PC-3 (cell line): Measurements from ENCODE around the gene CHRM5. TPM values are rescaled to one million over a fixed set of nuclear protein-coding genes. Genes with fewer than 3 reads are reported as not detected.

Experiments used
- ATAC-seq: fragments of 200-7000 bp; cut with Tn5 transposase; 2 replicates; pipeline ENCODE4 v1.9.1; 2020; ENCODE audit warnings: mild to moderate bottlenecking, moderate library complexity
- BruUV-seq: library from RNA; stranded (reverse); fragments of 400-500 nt; replicated peaks from 2 replicates; lab custom pipeline; 2021; lab: Mats Ljungman, UMichigan
- CTCF ChIA-PET: fragments of 300-600 bp; sonication (Branson Sonifier 250); formaldehyde crosslinking; loops from one replicate; lab custom pipeline; 2022; ENCODE audit warnings: antibody characterized with exemption; lab: Charles Lee
- POLR2A ChIA-PET: fragments of 300-600 bp; sonication (Branson Sonifier 250); formaldehyde crosslinking; loops from one replicate; lab custom pipeline; 2022; ENCODE audit warnings: antibody characterized with exemption; ENCODE audit not compliant: unreplicated experiment; lab: Charles Lee
- DNase-seq: peaks from one replicate; pipeline ENCODE4 v3.0.0-alpha.2; 2015
- H2AFZ ChIP-seq: fragments of 300-600 bp; sonication (generic); 2 replicates; pipeline ENCODE4 v1.6.0; 2016; ENCODE audit warnings: antibody characterized with exemption, low read length
- H3F3A ChIP-seq: fragments of 300-600 bp; sonication (generic); one replicate; pipeline ENCODE4 v1.6.0; 2017; ENCODE audit warnings: antibody characterized with exemption, low read length, control low read depth, mild to moderate bottlenecking; ENCODE audit not compliant: unreplicated experiment
- H3K27ac ChIP-seq: fragments of 300-600 bp; sonication (generic); 2 replicates; pipeline ENCODE4 v1.5.1; 2016; ENCODE audit warnings: mild to moderate bottlenecking, low read length
- H3K27me3 ChIP-seq: fragments of 300-600 bp; sonication (generic); 2 replicates; pipeline ENCODE4 v1.6.1; 2016; ENCODE audit warnings: low read length, mixed read lengths
- H3K36me3 ChIP-seq: fragments of 300-600 bp; sonication (generic); 2 replicates; pipeline ENCODE4 v1.6.1; 2016; ENCODE audit warnings: low read depth, mixed run types, low read length, mixed read lengths
- H3K4me1 ChIP-seq: fragments of 300-600 bp; sonication (generic); 2 replicates; pipeline ENCODE4 v1.5.1; 2016; ENCODE audit warnings: low read length; ENCODE audit not compliant: insufficient read depth
- H3K4me2 ChIP-seq: fragments of 300-600 bp; sonication (generic); 2 replicates; pipeline ENCODE4 v1.6.0; 2016; ENCODE audit warnings: low read length
- H3K4me3 ChIP-seq: fragments of 300-600 bp; sonication (generic); 2 replicates; pipeline ENCODE4 v1.5.1; 2016; ENCODE audit warnings: mild to moderate bottlenecking, low read length, mixed read lengths
- H3K79me2 ChIP-seq: fragments of 300-600 bp; sonication (generic); 2 replicates; pipeline ENCODE4 v1.6.1; 2017; ENCODE audit warnings: low read length, mixed read lengths
- H3K9ac ChIP-seq: fragments of 300-600 bp; sonication (generic); 2 replicates; pipeline ENCODE4 v1.6.0; 2016; ENCODE audit warnings: mild to moderate bottlenecking, low read length
- H3K9me2 ChIP-seq: fragments of 300-600 bp; sonication (generic); replicated peaks from 2 replicates; pipeline ENCODE4 v1.6.1; 2016; ENCODE audit warnings: mixed run types, low read length, mixed read lengths
- H3K9me3 ChIP-seq: fragments of 300-600 bp; sonication (generic); 2 replicates; pipeline ENCODE4 v1.6.1; 2016; ENCODE audit warnings: low read length, mixed read lengths
- H4K20me1 ChIP-seq: fragments of 300-600 bp; sonication (generic); 2 replicates; pipeline ENCODE4 v1.6.1; 2016; ENCODE audit warnings: low read length, mixed read lengths
- CTCF ChIP-seq: fragments of 300-600 bp; sonication (generic); conservative IDR thresholded peaks from 2 replicates; pipeline ENCODE4 v1.5.1; 2017; ENCODE audit warnings: antibody characterized with exemption, low read depth, mild to moderate bottlenecking, low read length
- EZH2 ChIP-seq: fragments of 300-600 bp; sonication (generic); IDR thresholded peaks from one replicate; pipeline ENCODE4 v1.6.1; 2017; ENCODE audit warnings: antibody characterized with exemption, mild to moderate bottlenecking, low read length; ENCODE audit not compliant: unreplicated experiment
- EZH2phosphoT487 ChIP-seq: fragments of 300-600 bp; sonication (generic); IDR thresholded peaks from 2 replicates; pipeline ENCODE4 v1.6.1; 2018; ENCODE audit warnings: mild to moderate bottlenecking, antibody characterized with exemption, low read length, borderline replicate concordance
- intact Hi-C: fragments of 100-400 bp; cut with micrococcal nuclease; formaldehyde crosslinking; loops from 2 replicates; pipeline ENCODE4 v1.9.0; 2023
- total RNA-seq: library from RNA; depleted of rRNA; stranded (reverse); fragments of >200 nt; gene quantifications from 2 replicates; pipeline ENCODE4 v1.2.3, GENCODE V29; 2014

Gene CHRM5
- total RNA-seq, 1 experiment from 2014 or later, result 0.04 TPM

GRCh38 chr15:34055868-34056595, 87.7 kb downstream of the CHRM5 start:
- Histone ChIP-seq H3K79me2 (no peaks in the 10 kb centered on the region), H3K4me3 (no peak overlapping the region), H3K4me2 (no peak overlapping the region), H3K9ac (no peak overlapping the region), H3K27me3 (no peaks in the 10 kb centered on the region), H3K27ac (no peak overlapping the region), H3K36me3 (no peaks in the 10 kb centered on the region), H4K20me1 (no peaks in the 10 kb centered on the region), H3F3A (no peaks in the 10 kb centered on the region), H3K4me1 (no peaks in the 10 kb centered on the region), H3K9me2 (no peaks in the 10 kb centered on the region), H3K9me3 (peaks cover 2% of the 10 kb centered on the region; the same call in 1 of the 2 replicates), H2AFZ (no peak overlapping the region)
- DNase-seq (peak; percentile 11), ATAC-seq (no peak; the same call in 1 of the 2 replicates)
- ChIA-PET POLR2A (no interaction called here), CTCF (no interaction called here)
- TF ChIP-seq EZH2 (no peak), CTCF (no peak), EZH2phosphoT487 (no peak)
- intact Hi-C loops, result no loop called here
- BruUV-seq, result no TSS peak

DNA sequence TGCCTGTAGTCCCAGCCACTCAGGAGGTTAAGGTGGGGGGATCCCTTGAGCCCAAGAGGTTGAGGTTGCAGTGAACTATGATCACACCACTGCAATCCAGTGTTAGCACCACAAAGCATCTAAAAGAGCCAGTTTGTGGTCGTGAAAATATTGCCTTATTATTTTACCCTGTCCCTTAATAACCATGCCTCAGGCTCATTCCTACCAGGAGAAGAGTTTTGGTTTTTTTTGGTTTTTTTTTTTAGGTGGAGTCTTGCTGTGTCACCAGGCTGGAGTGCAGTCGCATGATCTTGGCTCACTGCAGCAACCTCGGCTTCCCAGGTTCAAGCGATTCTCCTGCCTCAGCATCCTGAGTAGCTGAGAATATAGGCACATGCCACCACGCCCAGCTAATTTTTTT, 88.6 kb downstream of the CHRM5 start:
- Histone ChIP-seq H3K9me3 (no peaks in the 10 kb centered on the region), H2AFZ (no peak overlapping the region), H4K20me1 (no peaks in the 10 kb centered on the region), H3K27me3 (no peaks in the 10 kb centered on the region), H3K4me3 (no peak overlapping the region), H3K9ac (no peak overlapping the region), H3F3A (no peaks in the 10 kb centered on the region), H3K79me2 (no peaks in the 10 kb centered on the region), H3K36me3 (no peaks in the 10 kb centered on the region), H3K4me2 (no peak overlapping the region), H3K4me1 (no peaks in the 10 kb centered on the region), H3K9me2 (no peaks in the 10 kb centered on the region), H3K27ac (no peak overlapping the region)
- CTCF ChIA-PET, result no interaction called here
- TF ChIP-seq CTCF, result no peak
- no peak for TF ChIP-seq EZH2
- no peak for TF ChIP-seq EZH2phosphoT487
- ATAC-seq (no peak), DNase-seq (no peak)
- intact Hi-C loops, result no loop called here
- no TSS peak for BruUV-seq
- POLR2A ChIA-PET, result no interaction called here

DNA sequence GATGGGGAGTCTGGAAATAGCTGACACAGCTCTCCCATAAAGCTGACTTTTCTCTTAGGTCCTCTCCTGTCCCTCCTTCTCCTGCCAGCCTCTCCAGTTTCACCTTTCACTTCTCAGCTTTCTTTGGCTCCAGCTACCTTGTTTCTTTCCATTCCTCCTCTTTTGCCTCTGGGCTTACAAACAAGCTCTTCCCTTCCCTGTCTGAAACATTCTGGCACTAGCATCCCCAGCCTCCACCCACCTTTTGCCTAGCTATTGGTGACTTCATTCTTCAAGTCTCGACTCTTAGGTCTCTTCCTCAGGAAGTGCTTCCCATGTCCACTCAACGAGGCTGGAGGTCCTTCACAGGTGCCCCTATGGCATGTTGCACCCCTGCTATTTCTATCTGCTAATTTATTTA, 91.2 kb downstream of the CHRM5 start:
- no peak overlapping the region for H3K4me2 ChIP-seq
- BruUV-seq, result no TSS peak

More for the DNA sequence above, 91.2 kb downstream of the CHRM5 start:
- no peak overlapping the region for H2AFZ ChIP-seq
- H3K27me3 ChIP-seq, result no peaks in the 10 kb centered on the region
- ChIA-PET CTCF (no interaction called here), POLR2A (no interaction called here)
- H4K20me1 ChIP-seq, result no peaks in the 10 kb centered on the region
- H3K79me2 ChIP-seq, result no peaks in the 10 kb centered on the region
- no peaks in the 10 kb centered on the region for H3K9me2 ChIP-seq
- ATAC-seq (no peak), DNase-seq (no peak)
- no peaks in the 10 kb centered on the region for H3K4me1 ChIP-seq
- no peaks in the 10 kb centered on the region for H3K9me3 ChIP-seq
- H3F3A ChIP-seq, result no peaks in the 10 kb centered on the region
- no peak overlapping the region for H3K27ac ChIP-seq
- no peak for TF ChIP-seq CTCF
- TF ChIP-seq EZH2phosphoT487, result no peak
- TF ChIP-seq EZH2, result no peak
- no peak overlapping the region for H3K4me3 ChIP-seq
- H3K9ac ChIP-seq, result no peak overlapping the region
- intact Hi-C loops, result no loop called here
- H3K36me3 ChIP-seq, result no peaks in the 10 kb centered on the region
